ENCODE measurements around the gene KIDINS220.

KIDINS220 gene

DNA sequence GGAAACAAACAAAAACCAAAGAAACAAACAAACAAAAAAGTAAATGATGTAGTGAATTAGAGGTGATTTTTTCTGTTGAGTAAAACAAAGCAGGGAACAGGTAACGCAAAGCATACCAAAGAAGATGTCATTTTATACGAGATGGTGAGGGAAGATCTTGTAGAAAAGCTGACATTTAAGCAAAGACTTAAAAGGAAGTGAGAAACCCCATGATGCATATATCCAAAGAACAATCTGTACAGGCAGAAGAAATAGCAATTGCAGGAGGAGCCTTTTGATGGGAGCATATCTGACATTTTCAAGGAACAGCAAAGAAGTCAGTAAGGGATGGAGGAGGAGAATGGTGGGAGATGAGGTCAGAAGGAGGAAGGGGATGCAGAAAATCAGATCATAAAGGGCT is 63.0 kb downstream of the KIDINS220 start:
- Histone ChIP-seq H3K36me3 (ENCODE audit: control insufficient read depth in 1 of 2, insufficient read depth in 2 of 2, low read depth in 1 of 2, low read length in 2 of 2) (peaks cover 25 to 85% of the 10 kb centered on the region in 2 experiments), H2AFZ (ENCODE audit: low read depth, low read length) (no peak overlapping the region), H2BK120ac (ENCODE audit: low read depth, low read length) (no peak overlapping the region), H3K14ac (ENCODE audit: low read length in 2 of 2) (no peak overlapping the region), H3K4me2 (ENCODE audit: low read length, poor library complexity, severe bottlenecking) (no peak overlapping the region), H3K23ac (ENCODE audit: low read length in 2 of 2) (no peak overlapping the region), H3K4ac (ENCODE audit: low read depth in 1 of 2, low read length in 2 of 2) (no peak overlapping the region), H3K4me3 (ENCODE audit: insufficient read depth in 1 of 2, low read depth in 1 of 2, low read length in 2 of 2) (no peak overlapping the region), H2BK5ac (ENCODE audit: low read depth, low read length, poor library complexity, severe bottlenecking) (no peak overlapping the region), H3K4me1 (ENCODE audit: control insufficient read depth, insufficient read depth, low read depth, low read length) (peaks cover 1% of the 10 kb centered on the region), H3K27me3 (ENCODE audit: control insufficient read depth in 1 of 2, insufficient read depth in 1 of 2, low read length in 2 of 2) (no peaks in the 10 kb centered on the region), H3K18ac (ENCODE audit: low read depth in 1 of 2, low read length in 2 of 2) (no peak overlapping the region), H3K79me1 (replicated peaks; ENCODE audit: low read length, poor library complexity, severe bottlenecking) (peaks cover 16% of the 10 kb centered on the region), H2BK15ac (ENCODE audit: low read depth, poor library complexity, severe bottlenecking) (no peak overlapping the region), H3K9ac (ENCODE audit: low read length) (no peak overlapping the region), H3K9me3 (ENCODE audit: control insufficient read depth, low read length) (no peaks in the 10 kb centered on the region), H3K27ac (ENCODE audit: low read length, poor library complexity, severe bottlenecking) (no peak overlapping the region), H4K91ac (ENCODE audit: low read length) (no peak overlapping the region), H2AK5ac (ENCODE audit: low read length, severe bottlenecking) (no peak overlapping the region), H4K8ac (ENCODE audit: low read length) (no peak overlapping the region), H2BK12ac (ENCODE audit: low read length in 2 of 2) (no peak overlapping the region)
- 95% methylated on average over 2 of the region's 2 CpGs for WGBS
- DNase-seq = no peak

GRCh38 chr2:8767324-8767723 is 70.1 kb downstream of the KIDINS220 start:
- Histone ChIP-seq H3K36me3 (ENCODE audit: control insufficient read depth in 1 of 2, insufficient read depth in 2 of 2, low read depth in 1 of 2, low read length in 2 of 2) (peaks cover 16 to 49% of the 10 kb centered on the region in 2 experiments), H3K4me3 (ENCODE audit: insufficient read depth in 1 of 2, low read depth in 1 of 2, low read length in 2 of 2) (no peak overlapping the region), H3K27me3 (ENCODE audit: control insufficient read depth in 1 of 2, insufficient read depth in 1 of 2, low read length in 2 of 2) (no peaks in the 10 kb centered on the region), H2BK5ac (ENCODE audit: low read depth, low read length, poor library complexity, severe bottlenecking) (no peak overlapping the region), H3K4me2 (ENCODE audit: low read length, poor library complexity, severe bottlenecking) (no peak overlapping the region), H2BK120ac (ENCODE audit: low read depth, low read length) (no peak overlapping the region), H2AK5ac (ENCODE audit: low read length, severe bottlenecking) (no peak overlapping the region), H3K14ac (ENCODE audit: low read length in 2 of 2) (no peak overlapping the region), H3K18ac (ENCODE audit: low read depth in 1 of 2, low read length in 2 of 2) (no peak overlapping the region), H2AFZ (ENCODE audit: low read depth, low read length) (no peak overlapping the region), H3K27ac (ENCODE audit: low read length, poor library complexity, severe bottlenecking) (no peak overlapping the region), H3K23ac (ENCODE audit: low read length in 2 of 2) (no peak overlapping the region), H3K9ac (ENCODE audit: low read length) (no peak overlapping the region), H3K9me3 (ENCODE audit: control insufficient read depth, low read length) (no peaks in the 10 kb centered on the region), H4K91ac (ENCODE audit: low read length) (no peak overlapping the region), H2BK12ac (ENCODE audit: low read length in 2 of 2) (no peak overlapping the region), H2BK15ac (ENCODE audit: low read depth, poor library complexity, severe bottlenecking) (no peak overlapping the region), H4K8ac (ENCODE audit: low read length) (no peak overlapping the region), H3K4ac (ENCODE audit: low read depth in 1 of 2, low read length in 2 of 2) (no peak overlapping the region), H3K4me1 (ENCODE audit: control insufficient read depth, insufficient read depth, low read depth, low read length) (peaks cover 1% of the 10 kb centered on the region), H3K79me1 (replicated peaks; ENCODE audit: low read length, poor library complexity, severe bottlenecking) (peaks cover 13% of the 10 kb centered on the region)
- 96% methylated on average over 1 of the region's 1 CpG for WGBS
- no peak for DNase-seq

- no peaks in the 10 kb centered on the region for H3K27me3 ChIP-seq (ENCODE audit: control insufficient read depth in 1 of 2, insufficient read depth in 1 of 2, low read length in 2 of 2)
- no peak overlapping the region for H2AK5ac ChIP-seq (ENCODE audit: low read length, severe bottlenecking)
- H3K4ac ChIP-seq (ENCODE audit: low read depth in 1 of 2, low read length in 2 of 2) = no peak overlapping the region
- H3K4me1 ChIP-seq (ENCODE audit: control insufficient read depth, insufficient read depth, low read depth, low read length) = peaks cover 1% of the 10 kb centered on the region
- H3K36me3 ChIP-seq (ENCODE audit: control insufficient read depth in 1 of 2, insufficient read depth in 2 of 2, low read depth in 1 of 2, low read length in 2 of 2) = peaks cover 11 to 41% of the 10 kb centered on the region in 2 experiments
- no peak overlapping the region for H2BK120ac ChIP-seq (ENCODE audit: low read depth, low read length)
- peaks cover 14% of the 10 kb centered on the region for H3K9me3 ChIP-seq (ENCODE audit: control insufficient read depth, low read length)
- no peak overlapping the region for H2BK15ac ChIP-seq (ENCODE audit: low read depth, poor library complexity, severe bottlenecking)
- no peak overlapping the region for H3K4me3 ChIP-seq (ENCODE audit: insufficient read depth in 1 of 2, low read depth in 1 of 2, low read length in 2 of 2)
- WGBS = no CpG with 5 or more reads among the region's 1 CpG
- no peak overlapping the region for H3K23ac ChIP-seq (ENCODE audit: low read length in 2 of 2)
- peaks cover 12% of the 10 kb centered on the region for H3K79me1 ChIP-seq (replicated peaks; ENCODE audit: low read length, poor library complexity, severe bottlenecking)
- no peak overlapping the region for H2AFZ ChIP-seq (ENCODE audit: low read depth, low read length)
- H2BK5ac ChIP-seq (ENCODE audit: low read depth, low read length, poor library complexity, severe bottlenecking) = no peak overlapping the region
- H3K27ac ChIP-seq (ENCODE audit: low read length, poor library complexity, severe bottlenecking) = no peak overlapping the region
- no peak overlapping the region for H4K8ac ChIP-seq (ENCODE audit: low read length)
- H3K4me2 ChIP-seq (ENCODE audit: low read length, poor library complexity, severe bottlenecking) = no peak overlapping the region
- no peak overlapping the region for H4K91ac ChIP-seq (ENCODE audit: low read length)
- no peak overlapping the region for H3K18ac ChIP-seq (ENCODE audit: low read depth in 1 of 2, low read length in 2 of 2)
- no peak overlapping the region for H3K14ac ChIP-seq (ENCODE audit: low read length in 2 of 2)
- DNase-seq = peak; percentile 50
- H2BK12ac ChIP-seq (ENCODE audit: low read length in 2 of 2) = no peak overlapping the region
- no peak overlapping the region for H3K9ac ChIP-seq (ENCODE audit: low read length)
These were observed 75.8 kb downstream of the KIDINS220 start for GRCh38 chr2:8761529-8762164.

- no peak overlapping the region for H4K8ac ChIP-seq (ENCODE audit: low read length)
- WGBS = 85% methylated on average over 3 of the region's 5 CpGs
- H2BK5ac ChIP-seq (ENCODE audit: low read depth, low read length, poor library complexity, severe bottlenecking) = no peak overlapping the region
- no peak overlapping the region for H3K27ac ChIP-seq (ENCODE audit: low read length, poor library complexity, severe bottlenecking)
- H2AK5ac ChIP-seq (ENCODE audit: low read length, severe bottlenecking) = no peak overlapping the region
- H4K91ac ChIP-seq (ENCODE audit: low read length) = no peak overlapping the region
- H3K4me3 ChIP-seq (ENCODE audit: insufficient read depth in 1 of 2, low read depth in 1 of 2, low read length in 2 of 2) = no peak overlapping the region
- H2BK15ac ChIP-seq (ENCODE audit: low read depth, poor library complexity, severe bottlenecking) = no peak overlapping the region
- no peak overlapping the region for H3K4ac ChIP-seq (ENCODE audit: low read depth in 1 of 2, low read length in 2 of 2)
- H3K4me1 ChIP-seq (ENCODE audit: control insufficient read depth, insufficient read depth, low read depth, low read length) = no peaks in the 10 kb centered on the region
- no peak overlapping the region for H3K18ac ChIP-seq (ENCODE audit: low read depth in 1 of 2, low read length in 2 of 2)
- no peak overlapping the region for H3K9ac ChIP-seq (ENCODE audit: low read length)
- no peak overlapping the region for H3K4me2 ChIP-seq (ENCODE audit: low read length, poor library complexity, severe bottlenecking)
- H2BK12ac ChIP-seq (ENCODE audit: low read length in 2 of 2) = no peak overlapping the region
- peaks cover 13% of the 10 kb centered on the region for H3K79me1 ChIP-seq (replicated peaks; ENCODE audit: low read length, poor library complexity, severe bottlenecking)
- no peak overlapping the region for H2BK120ac ChIP-seq (ENCODE audit: low read depth, low read length)
- no peaks in the 10 kb centered on the region for H3K27me3 ChIP-seq (ENCODE audit: control insufficient read depth in 1 of 2, insufficient read depth in 1 of 2, low read length in 2 of 2)
- no peak overlapping the region for H3K14ac ChIP-seq (ENCODE audit: low read length in 2 of 2)
- H3K9me3 ChIP-seq (ENCODE audit: control insufficient read depth, low read length) = peaks cover 23% of the 10 kb centered on the region
- no peak overlapping the region for H2AFZ ChIP-seq (ENCODE audit: low read depth, low read length)
- no peak for DNase-seq
- H3K36me3 ChIP-seq (ENCODE audit: control insufficient read depth in 1 of 2, insufficient read depth in 2 of 2, low read depth in 1 of 2, low read length in 2 of 2) = peaks cover 4 to 41% of the 10 kb centered on the region in 2 experiments
- H3K23ac ChIP-seq (ENCODE audit: low read length in 2 of 2) = no peak overlapping the region
These were observed 80.7 kb downstream of the KIDINS220 start for GRCh38 chr2:8756716-8757115.
